Epithelial cell of proximal tubule (primary cell): ENCODE data around the gene SLC22A1. TPM values are rescaled to one million over a fixed set of nuclear protein-coding genes. Genes with fewer than 3 reads are reported as not detected.

Experiments used
- DNase-seq: peaks from one replicate; pipeline ENCODE4 v3.0.0-alpha.2; 2011; ENCODE audit warnings: low read depth
- H3K4me3 ChIP-seq: 2 replicates; pipeline ENCODE4 v1.5.1; 2011; ENCODE audit warnings: low read depth, mild to moderate bottlenecking, low read length
- total RNA-seq: library from RNA; depleted of rRNA; stranded (reverse); fragments of >200 nt; gene quantifications from 2 replicates; pipeline ENCODE4 v1.2.3, GENCODE V29; 2015
- TF ChIP-seq, protein P1 (sequence below): conservative IDR thresholded peaks from 2 replicates; pipeline ENCODE4 v1.5.1; 2012; ENCODE audit warnings: low read depth, mild to moderate bottlenecking, low read length

Gene SLC22A1
- total RNA-seq, 1 donor from 2014 or later = 0.12 TPM

DNA sequence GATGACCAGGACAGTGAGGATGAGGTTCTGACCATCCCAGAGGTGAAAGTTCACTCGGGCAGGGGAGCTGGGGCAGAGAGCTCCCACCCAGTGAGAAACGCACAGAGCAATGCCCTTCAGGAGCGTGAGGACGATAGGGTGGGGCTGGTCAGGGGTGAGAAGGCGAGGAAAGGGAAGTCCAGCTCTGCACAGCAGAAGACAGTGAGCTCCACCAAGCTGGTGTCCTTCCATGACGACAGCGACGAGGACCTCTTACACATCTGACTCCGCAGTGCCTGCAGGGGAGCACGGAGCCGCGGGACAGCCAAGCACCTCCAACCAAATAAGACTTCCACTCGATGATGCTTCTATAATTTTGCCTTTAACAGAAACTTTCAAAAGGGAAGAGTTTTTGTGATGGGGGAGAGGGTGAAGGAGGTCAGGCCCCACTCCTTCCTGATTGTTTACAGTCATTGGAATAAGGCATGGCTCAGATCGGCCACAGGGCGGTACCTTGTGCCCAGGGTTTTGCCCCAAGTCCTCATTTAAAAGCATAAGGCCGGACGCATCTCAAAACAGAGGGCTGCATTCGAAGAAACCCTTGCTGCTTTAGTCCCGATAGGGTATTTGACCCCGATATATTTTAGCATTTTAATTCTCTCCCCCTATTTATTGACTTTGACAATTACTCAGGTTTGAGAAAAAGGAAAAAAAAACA lies 16.6 kb upstream of the SLC22A1 start:
- no peak overlapping the region for H3K4me3 ChIP-seq
- no peak for DNase-seq
- TF ChIP-seq, protein P1, sequence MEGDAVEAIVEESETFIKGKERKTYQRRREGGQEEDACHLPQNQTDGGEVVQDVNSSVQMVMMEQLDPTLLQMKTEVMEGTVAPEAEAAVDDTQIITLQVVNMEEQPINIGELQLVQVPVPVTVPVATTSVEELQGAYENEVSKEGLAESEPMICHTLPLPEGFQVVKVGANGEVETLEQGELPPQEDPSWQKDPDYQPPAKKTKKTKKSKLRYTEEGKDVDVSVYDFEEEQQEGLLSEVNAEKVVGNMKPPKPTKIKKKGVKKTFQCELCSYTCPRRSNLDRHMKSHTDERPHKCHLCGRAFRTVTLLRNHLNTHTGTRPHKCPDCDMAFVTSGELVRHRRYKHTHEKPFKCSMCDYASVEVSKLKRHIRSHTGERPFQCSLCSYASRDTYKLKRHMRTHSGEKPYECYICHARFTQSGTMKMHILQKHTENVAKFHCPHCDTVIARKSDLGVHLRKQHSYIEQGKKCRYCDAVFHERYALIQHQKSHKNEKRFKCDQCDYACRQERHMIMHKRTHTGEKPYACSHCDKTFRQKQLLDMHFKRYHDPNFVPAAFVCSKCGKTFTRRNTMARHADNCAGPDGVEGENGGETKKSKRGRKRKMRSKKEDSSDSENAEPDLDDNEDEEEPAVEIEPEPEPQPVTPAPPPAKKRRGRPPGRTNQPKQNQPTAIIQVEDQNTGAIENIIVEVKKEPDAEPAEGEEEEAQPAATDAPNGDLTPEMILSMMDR = no peak

- no peak for DNase-seq
- TF ChIP-seq, protein P1 = no peak
- H3K4me3 ChIP-seq = no peak overlapping the region
Observed at GRCh38 chr6:160106010-160106409, 15.6 kb upstream of the SLC22A1 start.

DNA sequence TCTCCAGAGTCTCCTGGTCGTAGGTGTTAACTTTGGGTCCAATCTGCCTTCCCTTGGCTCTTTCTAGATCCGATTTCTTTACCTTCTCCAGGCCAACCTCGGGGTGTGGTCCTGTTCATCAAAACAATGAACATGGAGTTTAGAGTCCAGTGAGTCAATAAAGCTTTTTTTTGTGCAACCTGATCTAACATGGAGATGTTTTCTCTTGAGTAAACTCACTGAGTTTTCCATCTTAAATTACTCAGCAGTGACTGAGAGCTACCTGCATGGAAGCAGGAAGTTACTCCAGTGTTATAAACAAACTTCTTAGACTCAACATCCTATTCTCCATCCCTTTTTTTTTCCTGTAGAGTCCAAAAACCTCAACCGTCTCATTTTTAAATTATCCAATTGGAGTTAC lies 14.9 kb upstream of the SLC22A1 start:
- no peak overlapping the region for H3K4me3 ChIP-seq
- TF ChIP-seq, protein P1 = no peak
- DNase-seq = no peak

GRCh38 chr6:160108077-160108476 lies 13.5 kb upstream of the SLC22A1 start:
- TF ChIP-seq, protein P1 = no peak
- no peak overlapping the region for H3K4me3 ChIP-seq
- DNase-seq = no peak

- H3K4me3 ChIP-seq = no peak overlapping the region
- no peak for DNase-seq
- TF ChIP-seq, protein P1 = no peak
Observed at GRCh38 chr6:160110586-160111123, 11.0 kb upstream of the SLC22A1 start.

GRCh38 chr6:160111806-160112205 lies 9.8 kb upstream of the SLC22A1 start:
- TF ChIP-seq, protein P1 = no peak
- no peak for DNase-seq

More at GRCh38 chr6:160111806-160112205, 9.8 kb upstream of the SLC22A1 start:
- H3K4me3 ChIP-seq = no peak overlapping the region
